ENCODE results near the gene LCN6.

LCN6 gene

DNA sequence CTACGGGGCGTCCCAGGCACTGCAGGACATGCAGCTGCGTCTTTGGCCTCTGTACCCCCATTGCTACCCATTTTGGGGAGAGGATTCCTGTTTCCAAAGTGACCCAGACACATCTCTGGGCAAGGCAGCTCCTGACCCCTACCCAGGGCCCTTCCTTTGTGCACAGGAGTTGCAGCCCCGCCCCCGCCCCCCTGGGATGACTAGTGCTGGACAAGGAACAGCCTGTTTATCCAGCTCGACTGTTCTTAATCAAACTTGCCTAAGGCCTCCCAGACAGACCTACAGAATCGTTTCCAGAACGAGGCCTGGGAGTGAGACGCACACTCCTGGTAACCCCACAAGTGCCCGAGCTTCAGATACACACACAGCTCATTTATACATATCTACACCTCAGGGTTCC, 22.7 kb downstream of the LCN6 start:
- peak overlapping the region; percentile 95 for H3K9ac ChIP-seq (ENCODE audit: low read depth, low read length, poor library complexity, severe bottlenecking)
- peaks cover 52% of the 10 kb centered on the region for H3K79me2 ChIP-seq (ENCODE audit: insufficient read depth, low read length)

DNA sequence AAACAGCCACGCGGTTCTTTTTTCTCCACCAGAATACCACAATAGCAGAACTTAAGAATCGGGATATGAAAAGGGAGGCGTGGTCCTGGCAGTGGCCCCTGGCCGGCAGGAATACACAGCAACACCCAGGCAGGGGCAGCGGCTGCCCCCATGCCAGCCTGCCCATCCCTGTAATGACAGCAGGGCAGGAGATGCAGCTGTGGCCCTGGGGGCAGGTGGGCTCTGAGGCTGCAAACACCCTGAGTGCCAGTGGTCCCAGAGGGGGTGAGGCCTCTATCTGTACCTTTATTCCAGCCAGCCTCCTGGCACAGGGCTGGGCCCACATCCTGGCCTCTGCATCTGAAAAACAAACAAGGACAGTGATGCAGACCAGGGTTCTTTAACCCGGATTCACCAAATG, 23.6 kb downstream of the LCN6 start:
- no peaks in the 10 kb centered on the region for H3F3A ChIP-seq (ENCODE audit: low read depth)
- H3K9ac ChIP-seq (ENCODE audit: low read depth, low read length, poor library complexity, severe bottlenecking): peak overlapping the region; percentile 7
- H3K4me3 ChIP-seq (ENCODE audit: low read length, poor library complexity, severe bottlenecking): no peak overlapping the region
- H4K20me1 ChIP-seq (ENCODE audit: insufficient read depth, low read length, poor library complexity, severe bottlenecking): peaks cover 44% of the 10 kb centered on the region
- peak overlapping the region; percentile 92 for H3K4me2 ChIP-seq (ENCODE audit: low read depth, low read length, poor library complexity, severe bottlenecking)
- peaks cover 52% of the 10 kb centered on the region for H3K79me2 ChIP-seq (ENCODE audit: insufficient read depth, low read length)
- no peaks in the 10 kb centered on the region for H3K9me2 ChIP-seq (replicated peaks; ENCODE audit: low read depth, low read length)
- TF ChIP-seq, protein P1, sequence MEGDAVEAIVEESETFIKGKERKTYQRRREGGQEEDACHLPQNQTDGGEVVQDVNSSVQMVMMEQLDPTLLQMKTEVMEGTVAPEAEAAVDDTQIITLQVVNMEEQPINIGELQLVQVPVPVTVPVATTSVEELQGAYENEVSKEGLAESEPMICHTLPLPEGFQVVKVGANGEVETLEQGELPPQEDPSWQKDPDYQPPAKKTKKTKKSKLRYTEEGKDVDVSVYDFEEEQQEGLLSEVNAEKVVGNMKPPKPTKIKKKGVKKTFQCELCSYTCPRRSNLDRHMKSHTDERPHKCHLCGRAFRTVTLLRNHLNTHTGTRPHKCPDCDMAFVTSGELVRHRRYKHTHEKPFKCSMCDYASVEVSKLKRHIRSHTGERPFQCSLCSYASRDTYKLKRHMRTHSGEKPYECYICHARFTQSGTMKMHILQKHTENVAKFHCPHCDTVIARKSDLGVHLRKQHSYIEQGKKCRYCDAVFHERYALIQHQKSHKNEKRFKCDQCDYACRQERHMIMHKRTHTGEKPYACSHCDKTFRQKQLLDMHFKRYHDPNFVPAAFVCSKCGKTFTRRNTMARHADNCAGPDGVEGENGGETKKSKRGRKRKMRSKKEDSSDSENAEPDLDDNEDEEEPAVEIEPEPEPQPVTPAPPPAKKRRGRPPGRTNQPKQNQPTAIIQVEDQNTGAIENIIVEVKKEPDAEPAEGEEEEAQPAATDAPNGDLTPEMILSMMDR (conservative IDR thresholded peaks at IDR 0.05; ENCODE audit: low read length): no peak
- no peak for TF ChIP-seq EZH2phosphoT487 (IDR thresholded peaks at IDR 0.05; ENCODE audit: borderline replicate concordance)
- H2AFZ ChIP-seq (ENCODE audit: low read length): no peak overlapping the region
- H3K4me1 ChIP-seq (ENCODE audit: insufficient read depth, low read length, poor library complexity, severe bottlenecking): peaks cover 25% of the 10 kb centered on the region
- H3K36me3 ChIP-seq (ENCODE audit: insufficient read depth, low read length): peaks cover 31% of the 10 kb centered on the region; the same call in 1 of the 2 replicates
- H3K9me3 ChIP-seq (ENCODE audit: insufficient read depth, low read depth, low read length): no peaks in the 10 kb centered on the region
- no peaks in the 10 kb centered on the region for H3K27me3 ChIP-seq (ENCODE audit: insufficient read depth, low read length, poor library complexity, severe bottlenecking)

More for the DNA sequence above, 22.7 kb downstream of the LCN6 start:
- Histone ChIP-seq H2AFZ (ENCODE audit: low read length) (no peak overlapping the region), H3K4me2 (ENCODE audit: low read depth, low read length, poor library complexity, severe bottlenecking) (peak overlapping the region; percentile 92), H3K27me3 (ENCODE audit: insufficient read depth, low read length, poor library complexity, severe bottlenecking) (no peaks in the 10 kb centered on the region), H3K36me3 (ENCODE audit: insufficient read depth, low read length) (peaks cover 31% of the 10 kb centered on the region; the same call in 1 of the 2 replicates), H3F3A (ENCODE audit: low read depth) (no peaks in the 10 kb centered on the region), H3K9me2 (replicated peaks; ENCODE audit: low read depth, low read length) (no peaks in the 10 kb centered on the region), H4K20me1 (ENCODE audit: insufficient read depth, low read length, poor library complexity, severe bottlenecking) (peaks cover 44% of the 10 kb centered on the region), H3K4me3 (ENCODE audit: low read length, poor library complexity, severe bottlenecking) (peak overlapping the region; percentile 85), H3K4me1 (ENCODE audit: insufficient read depth, low read length, poor library complexity, severe bottlenecking) (peaks cover 25% of the 10 kb centered on the region), H3K9me3 (ENCODE audit: insufficient read depth, low read depth, low read length) (no peaks in the 10 kb centered on the region)
- TF ChIP-seq, protein P1 (conservative IDR thresholded peaks at IDR 0.05; ENCODE audit: low read length): no peak
- no peak for TF ChIP-seq EZH2phosphoT487 (IDR thresholded peaks at IDR 0.05; ENCODE audit: borderline replicate concordance)

DNA sequence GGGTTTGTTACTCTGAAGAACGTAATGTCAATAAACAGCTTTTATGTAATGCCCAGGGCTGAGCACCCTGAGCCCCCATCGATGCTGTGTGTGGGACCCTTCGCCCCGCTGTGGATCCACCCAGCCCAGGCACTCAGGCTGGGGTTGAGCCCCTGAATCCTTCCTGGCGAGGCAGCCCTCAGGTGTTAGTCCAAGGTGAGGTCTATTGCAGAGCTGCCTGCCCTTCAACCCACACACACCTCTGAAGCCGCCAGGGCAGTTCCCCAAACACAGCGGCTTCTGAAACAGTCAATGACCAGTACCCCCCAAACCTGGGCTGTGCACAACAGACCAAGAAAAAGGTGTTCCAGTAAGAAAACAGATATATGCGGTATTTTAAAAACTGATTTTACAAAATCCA, 24.3 kb downstream of the LCN6 start:
- Histone ChIP-seq H4K20me1 (ENCODE audit: insufficient read depth, low read length, poor library complexity, severe bottlenecking) (peaks cover 44% of the 10 kb centered on the region), H3K4me1 (ENCODE audit: insufficient read depth, low read length, poor library complexity, severe bottlenecking) (peaks cover 22% of the 10 kb centered on the region)
- TF ChIP-seq EZH2phosphoT487 (IDR thresholded peaks at IDR 0.05; ENCODE audit: borderline replicate concordance): no peak
- TF ChIP-seq, protein P1 (conservative IDR thresholded peaks at IDR 0.05; ENCODE audit: low read length): no peak

More for the DNA sequence above, 24.3 kb downstream of the LCN6 start:
- peak overlapping the region; percentile 92 for H3K4me2 ChIP-seq (ENCODE audit: low read depth, low read length, poor library complexity, severe bottlenecking)
- no peaks in the 10 kb centered on the region for H3K27me3 ChIP-seq (ENCODE audit: insufficient read depth, low read length, poor library complexity, severe bottlenecking)
- no peaks in the 10 kb centered on the region for H3K9me3 ChIP-seq (ENCODE audit: insufficient read depth, low read depth, low read length)
- H3K9ac ChIP-seq (ENCODE audit: low read depth, low read length, poor library complexity, severe bottlenecking): no peak overlapping the region
- H3K9me2 ChIP-seq (replicated peaks; ENCODE audit: low read depth, low read length): no peaks in the 10 kb centered on the region
- H3K36me3 ChIP-seq (ENCODE audit: insufficient read depth, low read length): peaks cover 31% of the 10 kb centered on the region; the same call in 1 of the 2 replicates
- H3F3A ChIP-seq (ENCODE audit: low read depth): no peaks in the 10 kb centered on the region
- no peak overlapping the region for H2AFZ ChIP-seq (ENCODE audit: low read length)
- no peak overlapping the region for H3K4me3 ChIP-seq (ENCODE audit: low read length, poor library complexity, severe bottlenecking)
- H3K79me2 ChIP-seq (ENCODE audit: insufficient read depth, low read length): peaks cover 52% of the 10 kb centered on the region

All from Loucy (cell line).